ACHN (cell line): ENCODE data around the gene DEDD2.

ENCODE experiments used
- DNase-seq: peaks from one replicate; pipeline ENCODE4 v3.0.0-alpha.2; 2015
- in situ Hi-C: cut with HindIII; loops from 2 replicates; pipeline ENCODE4 v1.10.0; 2017; ENCODE audit warnings: low sequenced_read_pairs, low pct_ligation_motif_present, low pct_unique_long_range_greater_than_20kb

The DEDD2 gene

DNA sequence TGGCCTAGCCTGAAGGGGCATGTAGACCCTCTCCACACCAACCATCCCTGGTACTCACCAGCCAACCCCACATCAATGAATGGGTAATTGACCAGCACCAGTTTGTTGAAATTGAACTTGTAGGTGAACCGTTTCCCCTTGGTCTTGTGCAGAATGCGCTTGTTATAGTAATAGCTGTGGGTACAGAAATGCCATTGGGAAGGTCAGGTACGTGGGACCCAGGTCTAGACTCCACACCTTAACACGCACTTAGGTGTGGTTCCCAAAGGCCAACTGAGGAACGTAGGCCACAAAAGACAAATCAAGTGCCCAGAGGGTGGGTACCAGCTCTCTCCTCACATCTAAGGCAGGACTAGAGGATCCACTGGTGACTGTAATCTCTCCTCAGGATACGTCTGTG is 32.3 kb upstream of the DEDD2 start:
- in situ Hi-C loops, result no loop called here
- no peak for DNase-seq

DNA sequence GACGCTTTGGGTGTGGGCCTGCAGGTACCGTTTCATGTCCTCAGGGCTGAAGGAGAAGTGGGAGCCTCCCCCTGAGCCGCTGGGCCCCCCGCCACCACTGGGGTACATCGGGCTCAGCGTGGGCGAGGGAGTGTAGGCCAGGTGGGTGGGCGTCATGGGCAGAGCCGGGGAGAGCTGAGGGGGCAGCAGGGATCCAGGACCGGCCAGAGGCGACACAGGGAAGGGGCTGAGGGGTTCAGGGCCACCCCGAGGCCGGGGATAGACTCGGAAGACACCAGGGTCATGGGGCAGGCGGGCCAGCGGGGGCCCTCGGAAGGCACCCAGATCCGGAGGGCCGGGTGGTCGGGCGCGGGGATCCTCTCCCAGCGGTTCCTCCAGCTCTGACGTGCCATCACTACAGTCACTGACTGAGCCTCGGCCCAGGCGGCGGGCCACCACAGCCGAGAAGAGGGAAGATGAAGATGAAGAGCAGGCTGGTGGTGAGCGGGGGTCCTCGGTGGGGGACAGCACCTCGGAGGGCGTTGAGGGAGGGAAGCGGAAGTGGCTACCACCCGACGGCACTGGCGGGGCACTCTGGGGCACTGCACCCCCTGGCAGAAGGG is 31.8 kb upstream of the DEDD2 start:
- no peak for DNase-seq
- in situ Hi-C loops, result no loop called here

DNA sequence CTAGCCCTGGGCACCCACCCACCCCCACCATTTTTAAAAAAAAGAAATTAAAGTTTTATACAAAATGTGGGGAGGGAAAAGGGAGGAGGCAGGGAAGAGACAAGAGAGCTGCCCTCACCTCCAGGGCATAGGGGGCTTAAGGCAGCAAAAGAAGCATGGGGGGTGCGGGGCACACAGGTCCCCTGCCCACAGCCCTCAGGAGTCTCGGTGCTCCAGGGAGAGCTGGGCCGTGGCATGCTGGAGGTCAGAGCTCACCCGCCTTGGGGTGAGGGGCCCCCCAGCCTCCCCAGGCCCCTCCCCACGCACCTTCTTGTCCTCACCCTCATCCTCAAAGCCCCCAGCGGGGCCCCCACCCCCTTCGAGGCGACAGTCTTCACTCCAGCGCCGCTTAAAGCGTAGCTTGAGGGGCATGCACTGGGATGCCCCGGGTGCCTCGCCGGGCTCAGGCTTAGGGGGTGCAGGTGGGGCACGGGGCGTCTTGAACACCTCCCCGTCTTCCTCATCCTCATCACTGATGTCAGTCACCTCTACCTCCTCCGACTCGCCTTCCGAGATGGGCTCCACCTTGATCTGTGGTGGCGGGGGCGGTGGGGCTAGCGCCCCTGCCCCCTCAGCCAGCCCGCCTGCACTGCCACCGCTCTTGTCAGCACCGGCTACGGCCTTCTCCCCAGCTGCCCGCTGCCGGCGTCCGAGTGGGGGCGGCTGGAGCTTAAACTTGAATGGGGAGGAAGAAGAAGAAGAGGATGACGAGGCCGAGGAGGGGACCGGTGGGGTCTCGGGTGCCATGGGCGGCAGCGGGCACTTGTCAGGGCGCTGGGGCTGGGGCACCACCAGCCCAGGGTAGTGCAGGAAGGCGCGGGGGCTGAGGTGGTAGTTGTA is 31.0 kb upstream of the DEDD2 start:
- in situ Hi-C loops, result no loop called here
- DNase-seq, result no peak

GRCh38 chr19:42247640-42248199 is 30.2 kb upstream of the DEDD2 start:
- DNase-seq, result no peak
- in situ Hi-C loops, result no loop called here

DNA sequence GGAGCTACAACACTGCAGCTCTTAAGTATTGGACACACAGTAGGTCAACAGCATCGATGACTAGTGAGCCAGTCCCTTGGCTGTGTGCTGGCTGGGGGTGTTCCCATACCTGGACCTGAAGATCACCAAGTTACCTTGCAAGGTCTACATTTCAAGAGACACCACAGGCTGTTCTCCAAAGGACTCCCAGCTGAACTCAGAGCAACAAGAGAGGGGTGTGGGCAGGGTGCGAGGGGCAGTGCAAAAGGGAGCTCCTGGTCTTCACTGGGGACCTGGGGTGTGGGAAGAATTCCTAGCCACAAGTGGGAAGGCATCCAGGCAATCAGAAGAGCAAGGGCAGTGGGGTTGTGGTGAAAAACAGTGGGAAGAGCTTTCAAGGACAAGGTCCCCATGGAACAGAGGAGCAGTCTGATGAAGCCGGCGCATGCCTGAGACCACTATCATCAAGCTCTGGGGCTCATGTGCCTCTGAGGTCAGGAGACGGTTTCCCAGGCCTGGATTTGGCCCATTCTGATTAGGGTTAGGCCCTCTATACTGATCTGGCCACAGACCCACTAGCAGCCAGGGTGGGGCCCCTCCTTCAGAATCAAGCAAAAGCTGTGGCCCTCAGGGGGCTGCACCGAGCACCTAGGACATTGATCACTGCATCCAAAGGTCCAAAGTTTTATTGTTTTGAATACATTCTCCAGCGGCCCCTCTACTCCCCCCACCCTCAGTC is 29.6 kb upstream of the DEDD2 start:
- in situ Hi-C loops, result no loop called here
- DNase-seq, result no peak

DNA sequence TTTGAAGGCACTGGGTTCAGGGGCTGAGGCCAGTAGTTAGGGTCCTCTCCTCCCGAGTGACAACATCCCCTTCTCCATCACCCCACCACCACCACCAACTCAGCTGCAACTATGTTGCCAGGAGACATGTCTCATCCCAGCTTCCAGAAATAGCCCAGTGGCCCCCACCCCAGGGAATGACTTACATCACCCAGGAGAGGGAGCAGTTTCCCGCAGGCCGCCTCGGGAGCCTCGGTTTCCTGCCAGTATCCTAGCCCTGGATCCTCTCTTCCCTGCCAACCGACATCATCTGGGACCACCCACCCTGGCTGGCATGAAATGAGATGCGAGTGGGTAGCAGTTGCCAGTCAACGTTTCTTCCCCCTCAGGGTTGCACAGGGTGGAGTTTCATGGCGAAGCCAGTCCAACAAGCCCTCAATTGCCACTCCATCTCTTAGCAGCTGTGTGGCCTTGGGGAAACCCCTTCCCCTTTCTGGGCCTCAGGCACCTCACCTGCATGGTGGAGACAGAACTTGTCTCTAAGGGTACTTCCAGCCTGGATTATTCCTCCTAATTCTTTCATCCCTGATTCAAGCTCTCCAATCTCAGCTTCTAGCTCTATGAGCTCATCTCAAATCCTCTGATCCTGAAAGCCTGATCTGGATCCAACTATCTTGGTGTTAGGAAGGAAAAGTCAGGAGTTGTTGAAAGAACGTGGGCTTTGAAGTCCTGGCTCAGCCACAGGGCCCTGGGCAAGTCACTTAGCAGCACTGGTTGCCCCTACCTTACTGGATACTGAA is 28.9 kb upstream of the DEDD2 start:
- peak; percentile 64 for DNase-seq
- in situ Hi-C loops, result no loop called here

DNA sequence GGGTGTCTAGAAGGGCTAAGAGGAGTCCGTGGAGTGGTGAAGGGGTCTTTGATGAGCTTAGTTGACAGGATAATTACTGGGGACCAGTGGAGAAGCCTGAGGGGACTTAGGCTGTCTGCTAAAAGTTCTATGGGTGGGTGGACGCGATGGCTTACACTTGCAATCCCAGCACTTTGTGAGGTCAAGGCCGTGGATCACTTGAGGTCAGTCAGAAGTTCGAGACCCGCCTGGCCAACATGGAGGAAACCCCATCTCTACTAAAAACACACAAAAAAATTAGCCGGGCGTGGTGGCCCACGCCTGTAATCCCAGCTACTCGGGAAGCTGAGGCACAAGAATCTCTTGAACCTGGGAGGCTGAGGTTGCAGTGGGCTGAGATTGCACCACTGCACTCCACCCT is 27.8 kb upstream of the DEDD2 start:
- DNase-seq, result no peak
- in situ Hi-C loops, result no loop called here

DNA sequence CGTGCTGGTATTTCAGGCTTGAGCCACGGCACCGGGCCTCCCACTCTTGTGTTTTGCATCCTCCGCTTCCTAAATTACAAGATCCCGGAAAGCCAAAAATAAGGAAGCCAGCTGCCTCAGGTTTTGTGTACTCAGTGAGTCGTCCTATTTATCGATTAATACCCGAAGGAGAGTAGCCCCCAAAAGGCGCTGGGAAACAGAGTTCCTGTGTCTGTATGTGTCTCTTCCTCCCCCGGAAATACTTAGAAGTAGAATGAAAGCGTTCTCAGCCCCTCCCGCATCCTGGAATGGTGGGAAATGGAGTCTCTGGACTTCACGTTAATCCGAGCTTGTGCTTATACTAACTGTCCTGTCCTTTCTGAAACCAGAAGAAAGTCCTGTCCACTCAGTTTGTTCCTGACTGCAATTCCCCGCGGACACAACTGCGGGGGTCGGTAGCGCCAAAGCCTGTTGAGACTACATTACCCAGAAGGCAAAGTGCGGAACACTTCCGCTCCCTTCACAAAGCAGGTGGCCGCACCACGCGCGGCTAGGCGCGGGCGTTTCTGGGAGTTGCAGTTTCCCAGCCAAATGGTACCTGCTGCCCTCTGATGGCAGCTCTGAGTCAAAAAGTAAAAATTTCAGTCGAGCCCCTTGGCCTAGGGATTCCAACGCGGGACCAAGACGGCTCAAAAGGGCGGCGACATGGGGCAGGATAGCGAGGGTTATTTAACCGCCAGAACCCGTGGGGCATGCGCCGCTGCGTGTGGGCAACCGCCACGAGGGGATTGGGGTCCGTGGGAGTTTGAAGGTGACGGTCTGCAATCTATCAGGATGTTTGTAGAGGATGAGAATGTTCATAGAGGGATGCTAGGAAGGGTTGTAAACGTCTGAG is 27.1 kb upstream of the DEDD2 start:
- in situ Hi-C loops, result no loop called here
- DNase-seq, result peak; percentile 93

- DNase-seq, result peak; percentile 98
- in situ Hi-C loops, result no loop called here
Measured at GRCh38 chr19:42242512-42243409, 25.3 kb upstream of the DEDD2 start, which contains the start of gene GSK3A. Gene GSK3A (minus strand): TSS chr19:42242602. CDS start chr19:42242465, 137 bp downstream.

- DNase-seq, result no peak
- in situ Hi-C loops, result no loop called here
Measured at GRCh38 chr19:42242069-42242511, 24.6 kb upstream of the DEDD2 start.

GRCh38 chr19:42241279-42241678 is 23.8 kb upstream of the DEDD2 start:
- in situ Hi-C loops, result no loop called here
- DNase-seq, result no peak

GRCh38 chr19:42239544-42240220 is 22.2 kb upstream of the DEDD2 start:
- in situ Hi-C loops, result no loop called here
- DNase-seq, result no peak

GRCh38 chr19:42235181-42235580 is 17.7 kb upstream of the DEDD2 start:
- no peak for DNase-seq
- in situ Hi-C loops, result no loop called here

DNA sequence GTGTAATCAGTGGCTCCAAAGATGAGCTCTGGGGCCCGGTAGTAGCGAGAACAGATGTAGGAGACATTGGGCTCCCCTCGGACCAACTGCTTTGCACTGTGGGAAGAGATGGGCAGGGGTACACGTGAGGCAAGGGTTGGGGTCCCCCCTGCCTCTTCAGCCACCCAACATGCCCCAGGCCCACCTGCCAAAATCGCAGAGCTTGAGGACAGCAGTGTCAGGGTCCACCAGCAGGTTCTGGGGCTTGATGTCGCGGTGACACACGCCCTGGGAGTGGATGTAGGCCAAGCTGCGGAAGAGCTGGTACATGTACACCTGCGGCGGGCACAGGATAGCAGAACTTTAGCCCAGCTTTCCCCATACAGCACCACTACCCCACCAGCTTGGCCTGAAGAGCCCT is 16.9 kb upstream of the DEDD2 start:
- DNase-seq, result no peak
- in situ Hi-C loops, result no loop called here

- DNase-seq, result no peak
- in situ Hi-C loops, result no loop called here
Measured at GRCh38 chr19:42233678-42234292, 16.3 kb upstream of the DEDD2 start.

DNA sequence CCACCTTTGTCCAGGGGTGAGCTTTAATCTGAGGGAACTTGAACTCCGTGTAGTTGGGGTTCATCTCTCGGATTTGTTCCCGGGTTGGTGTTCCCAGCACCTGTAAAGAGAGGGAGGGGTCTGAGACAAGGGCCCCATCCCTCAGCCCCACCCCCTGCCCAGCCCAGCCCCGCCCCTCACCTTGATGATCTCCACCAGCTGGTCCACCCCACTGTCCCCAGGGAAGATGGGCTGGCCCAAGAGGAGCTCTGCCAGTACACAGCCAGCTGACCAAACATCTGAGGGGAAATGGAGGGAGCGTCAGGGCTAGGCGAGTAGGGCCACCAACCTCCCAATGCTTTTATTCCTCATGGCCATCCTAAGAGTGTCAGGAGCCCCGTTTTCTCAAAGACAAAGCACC is 15.6 kb upstream of the DEDD2 start:
- in situ Hi-C loops, result no loop called here

More for the DNA sequence above, 15.6 kb upstream of the DEDD2 start:
- no peak for DNase-seq
